Measurements from ENCODE around the gene TOMM22.

DNA sequence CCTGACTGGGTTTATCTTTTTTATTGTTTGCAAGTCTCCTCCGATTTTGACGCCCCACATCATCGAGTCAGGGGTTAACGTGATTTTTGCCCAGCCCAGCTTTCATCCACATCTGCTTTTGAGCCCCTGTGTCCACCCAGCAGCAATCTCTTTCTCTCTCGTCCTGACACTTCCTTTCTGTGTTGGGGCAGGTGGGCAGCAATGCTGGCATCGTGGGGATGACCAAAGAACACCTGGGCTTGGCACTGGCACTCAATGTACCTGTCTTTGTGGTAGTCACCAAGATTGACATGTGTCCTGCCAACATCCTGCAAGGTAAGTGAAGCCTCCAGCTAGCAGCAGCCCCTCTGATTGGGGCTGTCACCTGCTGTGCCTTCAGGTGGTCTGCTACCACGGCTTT, 39.8 kb downstream of the TOMM22 start:
- TF ChIP-seq CTCF (IDR thresholded peaks at IDR 0.05) (no peak), POLR2A (IDR thresholded peaks at IDR 0.05) (no peak)
